ENCODE results near the gene FAM107B.

DNA sequence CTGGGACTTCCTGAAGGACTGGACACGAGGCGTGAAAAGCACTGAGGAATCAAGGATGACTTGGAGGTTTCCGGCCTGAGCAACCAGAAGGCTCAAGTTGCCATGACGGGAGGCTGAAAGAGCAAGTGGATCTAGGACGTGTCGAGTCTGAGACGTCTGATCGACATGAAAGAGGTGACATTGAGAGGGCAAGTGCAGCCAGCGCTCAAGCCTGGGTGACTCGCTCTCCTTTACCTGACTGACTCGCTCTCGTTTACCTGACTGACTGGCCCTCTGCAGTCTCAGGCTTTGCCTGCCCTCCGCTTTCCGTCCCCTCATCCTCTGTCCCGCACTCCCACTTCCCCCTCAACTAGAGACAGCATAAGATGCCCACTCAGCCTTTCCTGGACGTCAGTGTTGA is 241.4 kb downstream of the FAM107B start:
- TF ChIP-seq, protein P1, sequence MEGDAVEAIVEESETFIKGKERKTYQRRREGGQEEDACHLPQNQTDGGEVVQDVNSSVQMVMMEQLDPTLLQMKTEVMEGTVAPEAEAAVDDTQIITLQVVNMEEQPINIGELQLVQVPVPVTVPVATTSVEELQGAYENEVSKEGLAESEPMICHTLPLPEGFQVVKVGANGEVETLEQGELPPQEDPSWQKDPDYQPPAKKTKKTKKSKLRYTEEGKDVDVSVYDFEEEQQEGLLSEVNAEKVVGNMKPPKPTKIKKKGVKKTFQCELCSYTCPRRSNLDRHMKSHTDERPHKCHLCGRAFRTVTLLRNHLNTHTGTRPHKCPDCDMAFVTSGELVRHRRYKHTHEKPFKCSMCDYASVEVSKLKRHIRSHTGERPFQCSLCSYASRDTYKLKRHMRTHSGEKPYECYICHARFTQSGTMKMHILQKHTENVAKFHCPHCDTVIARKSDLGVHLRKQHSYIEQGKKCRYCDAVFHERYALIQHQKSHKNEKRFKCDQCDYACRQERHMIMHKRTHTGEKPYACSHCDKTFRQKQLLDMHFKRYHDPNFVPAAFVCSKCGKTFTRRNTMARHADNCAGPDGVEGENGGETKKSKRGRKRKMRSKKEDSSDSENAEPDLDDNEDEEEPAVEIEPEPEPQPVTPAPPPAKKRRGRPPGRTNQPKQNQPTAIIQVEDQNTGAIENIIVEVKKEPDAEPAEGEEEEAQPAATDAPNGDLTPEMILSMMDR (IDR thresholded peaks at IDR 0.05): no peak
- TF ChIP-seq POLR2A (IDR thresholded peaks at IDR 0.05): no peak

Measured in right lobe of liver (tissue), 4 donors.